NCI-H187 treated with DMSO at 0.1 percent for 48 hours (cell line): Measurements from ENCODE around the gene ZCCHC24.

ENCODE experiments used
- DNase-seq: peaks from one replicate; lab custom pipeline; 2025; lab: John Stamatoyannopoulos, UW

ZCCHC24 gene

DNA sequence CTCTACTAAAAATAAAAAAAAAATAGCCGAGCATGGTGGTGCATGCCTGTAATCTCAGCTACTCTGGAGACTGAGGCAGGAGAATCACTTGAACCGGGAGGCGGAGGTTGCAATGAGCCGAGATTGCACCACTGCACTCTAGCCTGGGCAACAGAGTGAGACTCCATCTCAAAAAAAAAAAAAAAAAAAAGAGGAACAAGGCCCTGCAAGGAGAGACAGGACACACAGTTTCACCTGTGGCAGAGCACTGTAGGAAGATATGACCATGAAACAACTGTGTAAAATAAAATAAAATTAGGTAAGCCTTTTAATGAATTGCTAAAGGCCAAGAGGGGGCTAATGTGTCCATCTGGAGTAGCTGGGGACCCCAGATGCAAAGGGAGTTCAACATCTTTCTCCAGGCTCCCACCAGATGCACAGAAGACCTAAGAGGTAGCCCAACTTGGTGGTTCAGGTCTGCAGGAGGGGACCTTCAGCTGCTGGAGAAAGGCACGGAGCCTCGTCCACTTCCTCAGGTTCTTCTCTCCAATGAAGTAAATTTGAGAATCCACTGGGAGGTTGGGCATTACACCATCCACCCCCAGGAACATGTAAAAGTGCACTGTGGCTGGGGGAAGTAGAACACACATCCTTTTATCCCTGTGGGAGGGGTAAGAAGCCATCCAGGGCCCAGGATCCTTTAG, 85.5 kb downstream of the ZCCHC24 start:
- no peak for DNase-seq

DNA sequence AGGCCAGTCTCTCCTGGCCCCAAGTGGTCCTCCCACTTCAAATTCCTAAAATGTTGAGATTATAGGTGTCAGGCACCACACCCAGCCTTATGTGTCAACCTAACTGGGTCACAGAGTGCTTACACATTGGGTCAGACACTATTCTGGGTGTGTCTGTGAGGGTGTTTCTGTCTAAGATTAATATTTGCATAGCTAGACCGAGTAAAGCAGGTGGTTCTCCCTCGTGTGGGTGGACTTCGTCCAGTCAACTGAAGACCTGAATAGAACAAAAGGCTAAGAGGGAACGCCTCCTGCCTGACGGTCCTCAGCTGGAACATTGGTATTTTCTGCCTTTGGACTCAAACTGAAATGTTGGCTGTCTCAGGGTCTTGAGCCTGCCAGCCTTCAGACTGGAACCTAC, 86.6 kb downstream of the ZCCHC24 start:
- no peak for DNase-seq

DNA sequence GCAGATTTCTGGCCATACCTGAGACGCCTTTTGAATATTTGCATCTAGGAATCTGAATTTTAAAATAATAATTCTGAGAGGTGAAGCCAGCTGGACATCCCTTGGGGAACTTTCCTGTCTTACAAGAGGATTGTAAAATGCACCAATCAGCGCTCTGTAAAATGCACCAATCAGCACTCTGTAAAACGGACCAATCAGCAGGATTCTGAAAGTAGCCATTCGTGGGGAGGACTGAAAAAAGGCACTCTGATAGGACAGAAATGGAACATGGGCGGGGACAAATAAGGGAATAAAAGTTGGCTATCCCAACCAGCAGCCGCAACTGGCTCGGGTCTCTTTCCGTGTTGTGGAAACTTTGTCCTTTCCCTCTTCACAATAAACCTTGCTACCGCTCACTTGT, 88.2 kb downstream of the ZCCHC24 start:
- no peak for DNase-seq

DNA sequence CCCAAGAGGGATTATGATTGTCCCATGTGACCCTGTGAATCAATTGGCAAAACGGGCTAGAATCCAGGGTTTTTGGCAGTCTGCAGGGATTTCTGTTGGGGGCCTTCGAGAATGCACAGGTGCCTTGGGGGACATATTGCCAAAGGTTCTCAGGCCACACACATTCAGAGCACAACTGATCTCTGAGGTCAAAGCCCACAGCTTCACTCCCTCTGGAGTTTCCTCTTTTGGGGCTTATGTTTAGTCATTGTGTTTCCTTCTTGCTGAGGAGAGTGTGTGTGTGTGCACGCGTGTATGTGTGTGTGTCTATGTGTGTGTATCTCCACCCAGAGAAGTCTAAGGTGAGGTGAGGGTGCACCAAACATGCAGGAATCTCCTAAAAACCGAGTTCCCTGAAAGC, 89.3 kb downstream of the ZCCHC24 start:
- no peak for DNase-seq

DNA sequence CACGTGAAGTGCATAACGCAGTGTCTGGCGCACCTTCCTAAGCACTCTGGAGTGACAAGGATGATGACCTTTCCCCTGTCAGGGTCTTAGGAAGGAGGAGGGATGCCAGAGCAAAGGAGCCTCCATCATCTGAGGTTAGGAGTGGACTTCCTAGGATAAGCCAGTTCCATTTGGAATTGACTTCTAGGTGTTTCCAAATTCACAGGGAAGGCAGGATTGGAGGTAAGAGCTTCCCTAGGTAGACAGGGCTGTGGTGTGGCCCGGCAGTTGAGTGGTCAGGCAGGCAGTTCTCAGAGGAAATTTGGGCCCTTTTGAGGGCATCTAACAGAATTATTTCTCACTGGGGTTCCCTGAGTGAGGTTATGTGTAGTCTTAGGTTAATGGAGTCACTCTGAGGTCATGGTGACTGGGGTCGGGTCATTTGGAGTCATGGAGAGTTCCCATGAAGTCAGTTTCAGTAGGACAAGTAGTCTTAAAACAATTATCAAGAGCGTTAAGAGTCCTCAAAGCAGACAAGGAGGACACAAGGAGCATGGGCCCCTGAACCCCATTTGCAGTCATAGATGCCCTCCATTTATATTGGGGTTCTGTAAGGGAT, 89.9 kb downstream of the ZCCHC24 start:
- no peak for DNase-seq

DNA sequence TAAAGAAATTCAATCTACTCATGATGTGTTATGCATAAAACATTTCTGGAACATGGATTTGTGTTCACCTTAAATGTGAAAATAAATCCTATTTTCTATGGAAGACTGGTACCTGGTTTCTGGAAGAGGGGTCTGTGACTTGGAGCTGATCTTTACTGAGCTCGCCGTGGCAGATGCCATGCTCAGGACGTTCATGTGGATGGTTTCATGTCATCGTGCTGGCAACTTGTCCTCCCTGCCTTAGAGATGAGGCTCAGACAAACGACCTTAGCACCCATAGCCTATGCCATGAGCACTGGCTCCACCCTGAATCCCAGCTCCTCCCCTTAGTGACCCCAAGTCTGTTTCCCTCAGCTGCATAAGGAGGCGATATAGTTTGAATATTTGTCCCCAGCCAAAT, 90.8 kb downstream of the ZCCHC24 start:
- DNase-seq = no peak

DNA sequence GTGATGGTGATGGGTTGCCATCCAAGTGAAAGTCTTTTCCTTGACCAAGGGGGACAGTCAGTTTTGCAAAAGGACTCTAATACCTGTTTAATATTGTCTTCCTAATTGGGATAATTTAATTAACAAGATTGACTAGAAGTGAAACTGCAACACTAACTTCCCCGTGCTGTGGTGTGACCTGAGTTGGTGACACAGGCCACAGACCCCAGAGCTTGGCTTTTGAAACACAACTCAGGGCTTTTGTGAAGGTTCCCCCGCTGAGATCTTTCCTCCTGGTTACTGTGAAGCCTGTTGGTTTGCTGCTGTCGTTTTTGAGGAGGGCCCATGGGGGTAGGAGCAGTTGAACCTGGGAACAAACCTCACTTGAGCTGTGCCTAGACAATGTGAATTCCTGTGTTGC, 91.3 kb downstream of the ZCCHC24 start:
- DNase-seq = no peak

DNA sequence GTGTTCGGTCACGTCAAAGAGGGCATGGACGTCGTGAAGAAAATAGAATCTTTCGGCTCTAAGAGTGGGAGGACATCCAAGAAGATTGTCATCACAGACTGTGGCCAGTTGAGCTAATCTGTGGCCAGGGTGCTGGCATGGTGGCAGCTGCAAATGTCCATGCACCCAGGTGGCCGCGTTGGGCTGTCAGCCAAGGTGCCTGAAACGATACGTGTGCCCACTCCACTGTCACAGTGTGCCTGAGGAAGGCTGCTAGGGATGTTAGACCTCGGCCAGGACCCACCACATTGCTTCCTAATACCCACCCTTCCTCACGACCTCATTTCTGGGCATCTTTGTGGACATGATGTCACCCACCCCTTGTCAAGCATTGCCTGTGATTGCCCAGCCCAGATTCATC, 91.7 kb downstream of the ZCCHC24 start:
- no peak for DNase-seq

DNA sequence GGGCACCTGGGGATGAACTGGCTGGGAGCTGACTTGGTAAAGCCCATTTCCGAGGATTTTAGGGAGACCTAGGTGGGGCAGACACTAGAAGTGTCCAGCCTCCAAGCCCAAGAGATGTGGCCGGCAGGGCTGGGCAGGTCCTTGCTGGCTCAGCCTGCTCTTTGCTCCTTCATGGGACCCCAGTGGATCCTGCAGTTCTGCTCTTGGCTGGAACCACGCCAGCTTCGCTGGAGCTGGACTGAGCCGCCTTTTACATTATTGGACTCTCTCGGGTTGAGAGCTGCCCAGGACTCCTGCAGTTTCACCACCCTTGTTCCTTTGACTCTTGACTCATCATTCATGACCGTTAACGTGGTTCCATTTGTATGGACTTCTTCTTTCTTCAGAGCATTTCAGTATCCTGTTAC, 92.4 kb downstream of the ZCCHC24 start:
- no peak for DNase-seq

DNA sequence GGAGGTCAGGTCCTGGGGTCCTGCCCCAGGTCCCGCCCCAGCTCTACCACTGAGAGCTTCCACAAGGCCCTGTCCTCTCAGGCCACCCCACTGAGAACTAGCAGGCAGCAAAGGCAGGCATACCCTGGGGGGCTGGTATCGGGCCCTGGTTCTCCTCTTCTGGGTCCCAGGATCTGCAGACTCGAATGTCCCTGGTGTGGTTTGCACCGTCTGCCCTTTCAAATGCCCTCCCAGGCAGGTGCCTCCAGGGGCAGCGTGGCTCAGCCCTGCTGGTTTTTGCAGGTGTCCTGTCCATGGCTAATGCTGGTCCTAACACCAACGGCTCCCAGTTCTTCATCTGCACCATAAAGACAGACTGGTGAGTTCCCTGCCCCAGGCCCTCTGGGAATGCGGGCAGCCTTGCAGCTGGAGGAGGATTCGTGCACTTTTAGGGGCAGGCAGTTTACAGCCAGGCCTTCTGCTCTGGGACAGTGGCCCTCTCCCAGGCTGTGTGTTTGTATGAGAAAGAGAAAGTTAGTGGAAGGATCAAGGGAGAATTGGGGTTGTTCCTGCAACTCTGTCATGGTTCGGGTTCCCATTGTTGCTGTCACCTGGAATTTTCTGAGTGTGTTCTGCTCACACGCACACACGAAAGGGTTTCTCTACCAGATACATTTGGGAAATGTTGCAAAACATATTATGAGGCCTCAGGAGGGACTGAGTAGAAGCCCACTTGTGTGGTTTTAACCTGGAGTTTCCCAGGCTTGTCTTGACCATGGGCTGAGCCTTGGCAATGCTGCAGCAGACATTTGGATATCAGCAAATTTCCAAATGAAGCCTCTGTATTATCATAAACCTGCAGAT, 93.2 kb downstream of the ZCCHC24 start:
- DNase-seq = no peak

DNA sequence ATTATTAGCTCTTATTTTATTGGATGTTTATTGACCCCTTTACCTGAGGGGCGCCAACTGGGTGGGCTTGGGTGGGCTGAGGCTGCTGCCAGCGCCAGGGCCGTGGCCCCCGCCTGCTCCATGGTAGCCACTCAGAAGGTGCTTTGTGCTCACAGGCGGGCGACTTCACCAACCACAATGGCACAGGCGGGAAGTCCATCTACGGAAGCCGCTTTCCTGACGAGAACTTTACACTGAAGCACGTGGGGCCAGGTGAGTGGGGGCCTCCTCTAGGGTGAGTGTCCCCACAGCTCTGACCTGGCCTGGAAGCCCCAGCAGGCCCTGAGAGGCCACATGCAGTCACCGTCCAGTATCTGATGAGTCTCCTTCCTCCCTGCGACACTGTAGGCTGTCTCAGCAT, 94.1 kb downstream of the ZCCHC24 start:
- no peak for DNase-seq

DNA sequence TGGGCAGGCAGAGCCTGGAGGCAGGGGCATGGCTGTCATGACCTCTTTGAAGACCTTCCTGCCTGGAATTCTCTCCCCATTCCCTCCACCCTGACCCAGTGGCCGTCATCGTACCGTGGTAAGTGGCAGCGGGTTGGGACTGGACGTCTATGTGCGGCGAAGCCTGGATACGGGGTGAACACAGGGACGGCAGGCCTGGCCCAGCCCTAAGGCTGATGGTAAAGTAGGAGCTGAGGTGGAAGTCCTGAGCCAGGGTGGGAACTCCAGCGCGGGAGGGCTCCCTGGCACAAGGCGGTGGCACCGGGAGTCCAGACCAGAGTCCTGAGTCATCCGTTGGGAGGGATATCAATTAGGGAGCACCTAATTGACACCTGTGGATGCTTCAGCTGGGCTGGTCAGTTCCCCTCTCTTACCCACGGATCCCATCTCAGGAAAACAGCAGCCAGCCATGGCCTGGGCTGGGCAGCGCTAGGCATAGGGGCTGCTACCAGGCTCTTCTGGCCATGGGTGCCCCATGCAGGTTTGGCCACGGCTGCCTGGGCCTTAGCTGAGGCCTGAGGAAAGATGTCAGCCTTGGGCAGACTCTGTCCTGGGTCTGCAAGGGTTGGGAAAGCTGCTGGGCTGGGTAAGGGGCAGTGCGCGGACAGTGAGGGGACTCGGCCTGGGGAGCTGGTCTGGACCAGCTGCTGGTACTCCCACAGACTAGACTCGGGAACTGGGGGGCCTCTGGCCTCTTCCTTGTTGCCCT, 94.8 kb downstream of the ZCCHC24 start:
- DNase-seq = no peak

DNA sequence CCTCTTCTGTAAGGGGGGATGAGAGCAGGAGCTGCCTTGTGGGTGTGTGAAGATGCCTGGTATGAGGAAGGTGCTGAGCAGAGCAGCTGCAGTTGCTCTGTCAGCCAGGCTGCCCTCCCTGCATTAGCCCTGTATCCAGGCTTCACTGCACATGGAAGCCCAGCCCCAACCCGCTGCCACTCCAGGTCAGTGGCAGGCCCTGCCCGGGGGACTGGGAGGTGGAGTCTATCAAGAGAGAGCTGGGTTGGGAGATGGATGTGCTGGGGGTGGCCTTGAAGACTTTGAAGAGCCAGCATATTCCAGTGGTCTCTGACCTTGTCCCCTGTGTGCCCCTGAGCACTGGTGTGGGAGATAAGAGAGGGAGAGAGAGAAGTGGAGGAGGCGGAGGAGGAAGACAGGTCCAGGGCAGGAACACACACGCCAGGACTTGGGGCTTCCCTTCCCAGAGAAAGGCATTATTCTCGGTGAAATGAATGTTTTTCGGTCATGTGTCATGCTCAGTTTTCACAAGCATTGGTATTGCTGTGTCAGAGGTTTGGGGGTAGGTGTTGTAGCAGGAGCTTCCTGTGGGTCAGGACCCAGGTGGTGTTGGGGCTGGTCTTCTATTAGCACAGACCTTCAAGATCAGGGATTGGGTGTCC, 95.5 kb downstream of the ZCCHC24 start:
- no peak for DNase-seq

DNA sequence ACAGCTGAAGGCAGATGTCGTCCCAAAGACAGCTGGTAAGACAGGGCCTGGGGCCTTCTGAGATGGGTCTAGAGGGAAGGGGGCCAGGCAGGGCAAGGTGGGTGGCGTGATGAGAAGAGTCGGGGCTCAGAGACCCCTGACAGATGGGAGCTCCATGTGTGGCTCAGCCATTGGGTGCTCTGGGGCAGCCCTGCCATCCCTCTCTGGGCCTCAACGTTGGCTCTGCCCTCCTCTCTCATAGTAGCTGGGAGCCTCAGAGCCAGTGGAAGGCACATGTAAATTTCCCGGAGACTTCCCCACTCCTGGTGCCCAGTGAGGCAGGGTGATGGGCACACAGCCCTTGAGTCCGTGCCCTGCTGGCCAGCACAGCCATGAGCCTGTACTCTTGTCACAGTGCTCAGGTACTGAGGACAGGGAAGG, 96.3 kb downstream of the ZCCHC24 start:
- DNase-seq = no peak

DNA sequence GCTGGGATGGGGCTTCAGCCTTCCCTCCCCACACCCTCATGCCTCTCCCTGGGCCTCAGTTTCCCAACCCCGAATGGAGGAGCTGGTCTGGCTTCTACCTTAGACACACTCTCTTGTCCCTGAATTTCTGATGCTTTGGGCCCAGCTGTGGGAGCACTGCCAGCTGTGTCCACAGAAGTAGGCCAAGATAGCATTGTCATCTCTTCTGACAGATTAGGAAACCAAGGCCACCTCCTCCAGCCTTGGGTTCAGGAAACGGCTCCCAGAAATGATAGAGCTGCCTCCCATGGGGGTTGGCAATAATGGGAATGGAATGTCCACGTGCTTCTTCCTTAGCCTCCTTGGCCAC, 96.8 kb downstream of the ZCCHC24 start:
- no peak for DNase-seq

DNA sequence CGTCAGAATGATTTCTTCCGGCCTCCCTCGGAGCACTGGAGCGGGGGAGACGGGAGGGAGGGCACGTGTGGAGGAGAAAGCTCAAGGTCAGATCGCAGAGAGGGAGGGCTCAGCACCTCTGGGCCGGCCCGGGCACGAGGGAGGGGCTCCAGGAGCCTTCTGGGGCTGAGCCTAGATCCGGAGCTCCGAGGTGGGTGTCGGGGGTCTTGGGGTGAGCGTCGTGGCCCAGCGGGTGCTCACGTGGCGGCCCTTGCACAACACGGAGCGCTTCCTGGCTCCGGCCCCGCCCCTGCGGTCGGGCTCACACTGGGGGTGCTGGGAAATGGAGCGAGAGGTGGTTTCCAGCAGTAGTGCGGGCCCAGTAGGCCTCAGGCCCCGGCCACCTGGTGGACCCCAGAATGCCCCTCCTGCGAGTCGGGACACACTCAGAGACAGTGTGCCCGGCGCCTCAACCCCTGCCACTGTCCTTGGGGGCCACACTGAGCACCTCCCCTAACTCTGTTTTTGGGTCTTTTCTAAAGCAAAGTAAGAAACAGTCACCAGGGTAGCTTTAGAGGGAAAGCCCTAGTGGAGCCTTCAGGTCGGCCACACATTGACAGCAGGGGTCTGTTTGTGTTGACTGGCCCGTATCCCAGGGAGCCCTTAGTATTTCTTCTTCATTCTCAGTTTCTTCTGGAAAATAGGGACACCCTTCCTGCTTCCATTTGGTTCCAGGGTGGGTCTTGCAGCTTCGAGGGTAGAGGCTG, 97.4 kb downstream of the ZCCHC24 start:
- DNase-seq = no peak

DNA sequence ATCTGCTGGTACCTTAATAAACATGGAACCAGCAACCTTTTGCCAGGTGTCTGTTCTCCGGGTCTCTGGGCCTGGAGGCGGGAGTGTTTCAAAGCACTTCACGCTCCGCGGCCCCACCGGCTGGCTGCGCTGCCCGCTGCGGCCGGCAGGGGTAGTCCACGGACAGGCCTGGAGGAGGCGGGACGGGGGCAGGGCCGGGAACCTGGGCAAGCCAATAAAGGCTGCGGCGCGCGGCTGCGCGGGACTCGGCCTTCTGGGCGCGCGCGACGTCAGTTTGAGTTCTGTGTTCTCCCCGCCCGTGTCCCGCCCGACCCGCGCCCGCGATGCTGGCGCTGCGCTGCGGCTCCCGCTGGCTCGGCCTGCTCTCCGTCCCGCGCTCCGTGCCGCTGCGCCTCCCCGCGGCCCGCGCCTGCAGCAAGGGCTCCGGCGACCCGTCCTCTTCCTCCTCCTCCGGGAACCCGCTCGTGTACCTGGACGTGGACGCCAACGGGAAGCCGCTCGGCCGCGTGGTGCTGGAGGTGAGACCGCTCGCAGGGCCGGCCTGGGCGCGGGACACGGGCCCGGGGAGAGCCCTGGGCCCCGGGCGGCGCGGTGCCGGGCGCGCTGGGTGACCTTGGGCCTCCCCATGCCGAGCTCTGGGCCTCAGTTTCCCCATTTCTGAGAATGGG, 98.1 kb downstream of the ZCCHC24 start, which contains the start of gene PPIF:
TSS of gene PPIF (plus strand) at position 244 of the 668 bp plus-strand sequence. CDS start at position 324, 80 bp downstream.
- no peak for DNase-seq

DNA sequence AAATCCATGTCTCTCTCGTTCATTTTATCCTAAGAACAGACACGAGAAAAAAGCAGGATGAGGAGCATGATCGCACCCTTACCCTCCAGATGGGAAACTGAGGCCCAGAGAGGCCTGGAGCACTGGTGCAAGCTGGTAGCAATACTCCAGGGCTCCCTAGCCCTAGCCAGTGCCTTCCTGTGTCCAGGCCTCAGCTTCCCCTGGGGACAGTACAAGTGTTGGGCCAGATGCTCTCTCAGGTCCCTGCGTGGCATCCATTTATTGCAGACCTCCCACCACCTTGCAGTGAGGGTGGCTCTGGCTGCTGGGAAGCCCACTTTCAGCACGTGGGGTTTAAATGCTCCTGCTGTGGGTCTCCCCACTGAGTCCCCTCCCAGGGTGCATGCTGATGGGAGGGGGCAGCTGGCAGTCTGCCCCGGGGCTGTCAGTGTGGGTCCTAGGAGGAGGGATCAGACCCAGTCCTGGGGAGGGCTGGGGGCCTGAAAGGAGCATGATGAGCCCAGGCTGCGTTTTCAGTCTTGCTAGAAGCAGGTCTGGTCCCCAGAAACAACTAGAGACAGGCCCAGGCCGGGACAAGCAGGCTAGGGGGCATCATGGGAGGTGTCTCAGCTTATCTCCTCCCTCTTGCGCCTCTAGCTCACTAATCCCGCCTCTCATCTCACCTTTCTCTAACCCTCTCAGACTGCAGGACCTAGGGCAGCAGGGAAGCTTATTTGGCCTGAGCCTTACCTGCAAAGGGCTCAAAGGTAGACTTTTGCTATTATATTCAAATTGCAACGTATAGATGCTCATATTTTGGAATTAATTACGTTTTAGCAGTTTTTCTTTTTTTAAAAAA, 98.8 kb downstream of the ZCCHC24 start:
- DNase-seq = no peak

DNA sequence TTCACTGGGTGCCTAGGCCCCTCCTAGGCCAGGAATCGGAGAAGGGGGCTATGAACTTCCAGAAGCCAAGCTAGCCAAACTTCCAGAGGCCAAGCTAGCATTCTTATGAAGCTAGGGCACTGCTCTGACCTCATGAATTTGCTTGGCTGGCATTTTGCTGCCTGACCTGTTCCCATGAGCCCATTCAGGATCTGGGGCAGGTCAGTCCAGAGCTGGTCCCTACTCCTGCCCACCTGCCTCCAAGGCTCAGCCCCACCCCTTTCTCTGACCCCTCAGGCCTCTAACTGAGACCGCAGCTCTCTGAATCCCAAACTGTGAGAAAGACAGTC, 99.4 kb downstream of the ZCCHC24 start:
- no peak for DNase-seq
